ENCODE data around the gene APOLD1.

Gene APOLD1

DNA sequence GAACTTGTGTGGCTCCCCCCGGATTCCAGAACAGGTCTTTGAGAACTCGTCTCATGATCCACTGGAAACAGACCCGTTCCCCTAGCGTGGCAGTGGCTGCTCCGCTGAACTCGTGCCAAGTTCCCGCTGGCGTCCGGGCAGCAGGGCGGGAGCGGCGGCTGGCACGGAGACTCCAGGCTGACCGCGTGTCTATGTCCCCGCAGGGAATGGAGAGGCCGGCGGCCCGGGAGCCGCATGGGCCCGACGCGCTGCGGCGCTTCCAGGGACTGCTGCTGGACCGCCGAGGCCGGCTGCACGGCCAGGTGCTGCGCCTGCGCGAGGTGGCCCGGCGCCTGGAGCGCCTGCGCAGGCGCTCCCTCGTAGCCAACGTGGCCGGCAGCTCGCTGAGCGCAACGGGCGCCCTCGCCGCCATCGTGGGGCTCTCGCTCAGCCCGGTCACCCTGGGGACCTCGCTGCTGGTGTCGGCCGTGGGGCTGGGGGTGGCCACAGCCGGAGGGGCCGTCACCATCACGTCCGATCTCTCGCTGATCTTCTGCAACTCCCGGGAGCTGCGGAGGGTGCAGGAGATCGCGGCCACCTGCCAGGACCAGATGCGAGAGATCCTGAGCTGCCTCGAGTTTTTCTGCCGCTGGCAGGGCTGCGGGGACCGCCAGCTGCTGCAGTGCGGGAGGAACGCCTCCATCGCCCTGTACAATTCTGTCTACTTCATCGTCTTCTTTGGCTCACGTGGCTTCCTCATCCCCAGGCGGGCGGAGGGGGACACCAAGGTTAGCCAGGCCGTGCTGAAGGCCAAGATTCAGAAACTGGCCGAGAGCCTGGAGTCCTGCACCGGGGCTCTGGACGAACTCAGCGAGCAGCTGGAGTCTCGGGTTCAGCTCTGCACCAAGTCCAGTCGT lies 1.5 kb downstream of the APOLD1 start:
- TF ChIP-seq, protein P1, sequence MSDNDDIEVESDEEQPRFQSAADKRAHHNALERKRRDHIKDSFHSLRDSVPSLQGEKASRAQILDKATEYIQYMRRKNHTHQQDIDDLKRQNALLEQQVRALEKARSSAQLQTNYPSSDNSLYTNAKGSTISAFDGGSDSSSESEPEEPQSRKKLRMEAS (IDR thresholded peaks at IDR 0.05; ENCODE audit: low read depth, low read length) = peak; percentile 77
- TF ChIP-seq, protein P2, sequence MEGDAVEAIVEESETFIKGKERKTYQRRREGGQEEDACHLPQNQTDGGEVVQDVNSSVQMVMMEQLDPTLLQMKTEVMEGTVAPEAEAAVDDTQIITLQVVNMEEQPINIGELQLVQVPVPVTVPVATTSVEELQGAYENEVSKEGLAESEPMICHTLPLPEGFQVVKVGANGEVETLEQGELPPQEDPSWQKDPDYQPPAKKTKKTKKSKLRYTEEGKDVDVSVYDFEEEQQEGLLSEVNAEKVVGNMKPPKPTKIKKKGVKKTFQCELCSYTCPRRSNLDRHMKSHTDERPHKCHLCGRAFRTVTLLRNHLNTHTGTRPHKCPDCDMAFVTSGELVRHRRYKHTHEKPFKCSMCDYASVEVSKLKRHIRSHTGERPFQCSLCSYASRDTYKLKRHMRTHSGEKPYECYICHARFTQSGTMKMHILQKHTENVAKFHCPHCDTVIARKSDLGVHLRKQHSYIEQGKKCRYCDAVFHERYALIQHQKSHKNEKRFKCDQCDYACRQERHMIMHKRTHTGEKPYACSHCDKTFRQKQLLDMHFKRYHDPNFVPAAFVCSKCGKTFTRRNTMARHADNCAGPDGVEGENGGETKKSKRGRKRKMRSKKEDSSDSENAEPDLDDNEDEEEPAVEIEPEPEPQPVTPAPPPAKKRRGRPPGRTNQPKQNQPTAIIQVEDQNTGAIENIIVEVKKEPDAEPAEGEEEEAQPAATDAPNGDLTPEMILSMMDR (IDR thresholded peaks at IDR 0.05; ENCODE audit: low read depth, low read length) = no peak
- TF ChIP-seq POLR2A (IDR thresholded peaks at IDR 0.05; ENCODE audit: extremely low read depth, insufficient read length) = peak; percentile 81
- TF ChIP-seq MYC (IDR thresholded peaks at IDR 0.05; ENCODE audit: low read depth, low read length) = peak; percentile 85
- peak overlapping the region; percentile 72 for H3K4me3 ChIP-seq (ENCODE audit: low read depth, low read length)
- peak; percentile 87 for DNase-seq (ENCODE audit: low read depth)

- H3K4me3 ChIP-seq (ENCODE audit: low read depth, low read length) = no peak overlapping the region
- TF ChIP-seq POLR2A (IDR thresholded peaks at IDR 0.05; ENCODE audit: extremely low read depth, insufficient read length) (no peak), MYC (IDR thresholded peaks at IDR 0.05; ENCODE audit: low read depth, low read length) (no peak)
- TF ChIP-seq, protein P1 (IDR thresholded peaks at IDR 0.05; ENCODE audit: low read depth, low read length) = no peak
- TF ChIP-seq, protein P2 (IDR thresholded peaks at IDR 0.05; ENCODE audit: low read depth, low read length) = no peak
- no peak for DNase-seq (ENCODE audit: low read depth)
These were observed 2.7 kb downstream of the APOLD1 start for GRCh38 chr12:12788131-12788530.

DNA sequence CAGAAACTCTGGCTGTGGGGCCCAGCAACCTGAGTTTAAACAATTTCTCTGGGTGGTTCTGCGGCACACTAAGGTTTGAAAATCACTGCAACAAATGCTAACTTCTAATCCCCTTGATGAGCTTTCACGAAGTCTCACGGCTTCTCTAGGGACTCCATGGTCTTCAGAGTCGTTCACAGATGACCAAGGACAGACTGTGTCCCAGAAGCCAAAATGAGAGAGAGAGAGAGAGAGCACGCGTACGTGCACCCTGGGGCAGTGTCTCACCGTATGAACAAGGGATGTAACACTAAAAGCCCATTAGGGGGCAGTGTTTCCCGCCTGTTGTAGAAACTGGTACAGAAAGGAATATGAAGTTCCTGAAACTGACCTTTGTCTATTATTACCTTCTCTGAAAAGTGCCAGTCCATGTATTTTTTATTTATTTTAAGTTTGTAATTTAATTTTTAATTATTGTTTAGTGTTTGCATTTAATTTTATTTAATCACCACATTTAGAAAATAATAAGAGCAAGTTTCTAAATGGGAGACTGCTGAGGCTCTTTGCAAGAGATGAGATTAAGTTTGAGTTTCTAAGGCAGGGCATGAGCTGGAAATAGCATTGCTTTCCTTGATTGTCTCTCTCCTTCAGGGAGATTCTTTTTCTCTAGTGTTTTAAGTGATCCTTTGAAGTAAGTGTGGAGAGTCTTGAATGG lies 3.4 kb downstream of the APOLD1 start:
- DNase-seq (ENCODE audit: low read depth) = peak; percentile 86
- TF ChIP-seq MYC (IDR thresholded peaks at IDR 0.05; ENCODE audit: low read depth, low read length) (0 out of 2 replicates have a peak, but pooled peaks have one; percentile 47), POLR2A (IDR thresholded peaks at IDR 0.05; ENCODE audit: extremely low read depth, insufficient read length) (no peak)
- TF ChIP-seq, protein P2 (IDR thresholded peaks at IDR 0.05; ENCODE audit: low read depth, low read length) = peak; percentile 55
- H3K4me3 ChIP-seq (ENCODE audit: low read depth, low read length) = no peak overlapping the region

- TF ChIP-seq MYC (IDR thresholded peaks at IDR 0.05; ENCODE audit: low read depth, low read length) = no peak
- TF ChIP-seq POLR2A (IDR thresholded peaks at IDR 0.05; ENCODE audit: extremely low read depth, insufficient read length) = no peak
- TF ChIP-seq, protein P1 (IDR thresholded peaks at IDR 0.05; ENCODE audit: low read depth, low read length) = no peak
- TF ChIP-seq, protein P2 (IDR thresholded peaks at IDR 0.05; ENCODE audit: low read depth, low read length) = no peak
These were observed 5.5 kb downstream of the APOLD1 start for GRCh38 chr12:12790956-12791355.

GRCh38 chr12:12791756-12792369 lies 6.4 kb downstream of the APOLD1 start:
- TF ChIP-seq POLR2A (IDR thresholded peaks at IDR 0.05; ENCODE audit: extremely low read depth, insufficient read length) (no peak), MYC (IDR thresholded peaks at IDR 0.05; ENCODE audit: low read depth, low read length) (no peak)
- TF ChIP-seq, protein P1 (IDR thresholded peaks at IDR 0.05; ENCODE audit: low read depth, low read length) = no peak
- TF ChIP-seq, protein P2 (IDR thresholded peaks at IDR 0.05; ENCODE audit: low read depth, low read length) = no peak
- H3K4me3 ChIP-seq (ENCODE audit: low read depth, low read length) = no peak overlapping the region
- DNase-seq (ENCODE audit: low read depth) = no peak

More at GRCh38 chr12:12790956-12791355, 5.5 kb downstream of the APOLD1 start:
- DNase-seq (ENCODE audit: low read depth) = no peak
- H3K4me3 ChIP-seq (ENCODE audit: low read depth, low read length) = no peak overlapping the region

Measured in NB4 (cell line).